ENCODE data around the gene LTBP1. TPM values are rescaled to one million over a fixed set of nuclear protein-coding genes. Genes with fewer than 3 reads are reported as not detected.

The LTBP1 gene
- total RNA-seq, 3 donors from 2014 or later = 13.3 to 18.7 (median 17.4) TPM

GRCh38 chr2:33068261-33068660 lies 121.5 kb downstream of the LTBP1 start:
- Histone ChIP-seq H3K27me3 (no peaks in the 10 kb centered on the region), H3K4me1 (peaks cover 0 to 6% of the 10 kb centered on the region in 2 donors), H3K27ac (no peak overlapping the region), H3K36me3 (no peaks in the 10 kb centered on the region), H3K4me3 (no peak overlapping the region), H3K9me3 (no peaks in the 10 kb centered on the region)
- DNase-seq (ENCODE audit: low spot score in 2 of 2) = no peak
- intact Hi-C loops (cut with DNase I; ENCODE audit: low total_unique reads) = no loop called here
- no peak for TF ChIP-seq POLR2AphosphoS5 (IDR thresholded peaks at IDR 0.05)
- TF ChIP-seq CTCF (IDR thresholded peaks at IDR 0.05) = no peak
- no peak for TF ChIP-seq POLR2A (IDR thresholded peaks at IDR 0.05)

GRCh38 chr2:33069894-33070651 lies 123.3 kb downstream of the LTBP1 start:
- H3K27ac ChIP-seq = peak overlapping the region; percentile 70 to 85
- intact Hi-C loops (cut with DNase I; ENCODE audit: low total_unique reads) = no loop called here
- H3K36me3 ChIP-seq = no peaks in the 10 kb centered on the region
- no peaks in the 10 kb centered on the region for H3K27me3 ChIP-seq
- DNase-seq (ENCODE audit: low spot score in 2 of 2) = peak in 1 of 2 donors; percentile 67
- H3K4me1 ChIP-seq = peaks cover 0 to 6% of the 10 kb centered on the region in 2 donors
- H3K9me3 ChIP-seq = no peaks in the 10 kb centered on the region
- H3K4me3 ChIP-seq = no peak overlapping the region
- no peak for TF ChIP-seq POLR2A (IDR thresholded peaks at IDR 0.05)
- peak in 1 of 3 donors; percentile 57 for TF ChIP-seq POLR2AphosphoS5 (IDR thresholded peaks at IDR 0.05)
- TF ChIP-seq CTCF (IDR thresholded peaks at IDR 0.05) = no peak

- Histone ChIP-seq H3K27me3 (no peaks in the 10 kb centered on the region), H3K27ac (no peak overlapping the region), H3K36me3 (no peaks in the 10 kb centered on the region), H3K4me1 (peaks cover 0 to 6% of the 10 kb centered on the region in 2 donors), H3K4me3 (no peak overlapping the region), H3K9me3 (no peaks in the 10 kb centered on the region)
- TF ChIP-seq POLR2AphosphoS5 (IDR thresholded peaks at IDR 0.05) (no peak), POLR2A (IDR thresholded peaks at IDR 0.05) (no peak), CTCF (IDR thresholded peaks at IDR 0.05) (no peak)
- intact Hi-C loops (cut with DNase I; ENCODE audit: low total_unique reads) = no loop called here
- no peak for DNase-seq (ENCODE audit: low spot score in 2 of 2)
Measured at GRCh38 chr2:33071591-33071990, 124.8 kb downstream of the LTBP1 start.

- Histone ChIP-seq H3K4me1 (peaks cover 0 to 6% of the 10 kb centered on the region in 2 donors), H3K36me3 (no peaks in the 10 kb centered on the region), H3K27me3 (no peaks in the 10 kb centered on the region), H3K4me3 (no peak overlapping the region), H3K9me3 (no peaks in the 10 kb centered on the region), H3K27ac (no peak overlapping the region)
- no peak for TF ChIP-seq CTCF (IDR thresholded peaks at IDR 0.05)
- no peak for DNase-seq (ENCODE audit: low spot score in 2 of 2)
- intact Hi-C loops (cut with DNase I; ENCODE audit: low total_unique reads) = no loop called here
Measured at GRCh38 chr2:33072614-33073013, 125.9 kb downstream of the LTBP1 start.

GRCh38 chr2:33073018-33073417 lies 126.3 kb downstream of the LTBP1 start:
- intact Hi-C loops (cut with DNase I; ENCODE audit: low total_unique reads) = no loop called here
- no peaks in the 10 kb centered on the region for H3K9me3 ChIP-seq
- peaks cover 0 to 6% of the 10 kb centered on the region in 2 donors for H3K4me1 ChIP-seq
- no peaks in the 10 kb centered on the region for H3K27me3 ChIP-seq
- no peak overlapping the region for H3K27ac ChIP-seq
- no peak overlapping the region for H3K4me3 ChIP-seq
- TF ChIP-seq POLR2AphosphoS5 (IDR thresholded peaks at IDR 0.05) = no peak
- TF ChIP-seq POLR2A (IDR thresholded peaks at IDR 0.05) = no peak
- TF ChIP-seq CTCF (IDR thresholded peaks at IDR 0.05) = no peak
- no peak for DNase-seq (ENCODE audit: low spot score in 2 of 2)
- no peaks in the 10 kb centered on the region for H3K36me3 ChIP-seq

All from breast epithelium (tissue), 4 donors.